ENCODE data around the gene RAB36. TPM values are rescaled to one million over a fixed set of nuclear protein-coding genes. Genes with fewer than 3 reads are reported as not detected.

Gene RAB36
- polyA plus RNA-seq, 3 donors = 0.37 to 0.78 (median 0.49) TPM

- H3K27ac ChIP-seq (ENCODE audit: low read depth in 1 of 2, low read length in 2 of 2) = no peak overlapping the region
- Mint-ChIP-seq H3K27me3 (ENCODE audit: low read depth in 3 of 3) (peaks cover 2 to 6% (median 3%) of the 10 kb centered on the region in 3 donors), H3K9me3 (peaks cover 10 to 23% (median 15%) of the 10 kb centered on the region in 7 donors), H3K27ac (no peak overlapping the region), H3K4me3 (no peak overlapping the region), H3K36me3 (peaks cover 9 to 10% of the 10 kb centered on the region in 2 donors), H3K4me1 (peaks cover 21% of the 10 kb centered on the region)
- no peaks in the 10 kb centered on the region for H4K20me1 ChIP-seq (ENCODE audit: insufficient read depth, low read length)
- no peak overlapping the region for H2AFZ ChIP-seq (ENCODE audit: insufficient read depth, low read depth, low read length, poor library complexity, severe bottlenecking)
- no peak for TF ChIP-seq CTCF (IDR thresholded peaks at IDR 0.05)
- H3K36me3 ChIP-seq (replicated peaks in 1 of 2; ENCODE audit: control insufficient read depth in 1 of 2, insufficient read depth in 2 of 2, low read length in 2 of 2) = no peaks in the 10 kb centered on the region
- no peak for DNase-seq
- peaks cover 7 to 12% of the 10 kb centered on the region in 2 donors for H3K4me1 ChIP-seq (ENCODE audit: control insufficient read depth in 1 of 2, insufficient read depth in 2 of 2, low read length in 2 of 2)
- peaks cover 3% of the 10 kb centered on the region for H3K79me2 ChIP-seq (ENCODE audit: insufficient read depth, low read length)
- intact Hi-C loops (cut with micrococcal nuclease) = loop anchor here (5.0 to 10.0 kb wide), 2 partner anchors 66 to 209 kb away; no protein-coding TSS in a partner anchor
- no peak overlapping the region for H3K4me2 ChIP-seq (replicated peaks; ENCODE audit: extremely low read depth, low read length, poor library complexity, severe bottlenecking)
- WGBS (ENCODE audit: insufficient coverage) = 96% methylated on average over 9 of the region's 10 CpGs
- H3K4me3 ChIP-seq (replicated peaks in 1 of 3; ENCODE audit: low read depth in 2 of 3, low read length in 3 of 3) = no peak overlapping the region
- H3K27me3 ChIP-seq (ENCODE audit: control insufficient read depth in 2 of 2, insufficient read depth in 2 of 2, low read length in 2 of 2) = no peaks in the 10 kb centered on the region
- H3K9me3 ChIP-seq (replicated peaks in 1 of 2; ENCODE audit: control insufficient read depth in 1 of 2, insufficient read depth in 1 of 2, low read length in 2 of 2) = peaks cover 8 to 19% of the 10 kb centered on the region in 2 donors
- H3K9ac ChIP-seq (ENCODE audit: insufficient read depth, low read length, poor library complexity, severe bottlenecking) = no peak overlapping the region
These were observed 30.8 kb downstream of the RAB36 start for GRCh38 chr22:23175817-23176644.

GRCh38 chr22:23176645-23177027 is 31.4 kb downstream of the RAB36 start:
- peak overlapping the region in 1 of 7 donors; percentile 1 for H3K27ac Mint-ChIP-seq
- H3K4me3 Mint-ChIP-seq = no peak overlapping the region

More at GRCh38 chr22:23176645-23177027, 31.4 kb downstream of the RAB36 start:
- Histone ChIP-seq H3K36me3 (replicated peaks in 1 of 2; ENCODE audit: control insufficient read depth in 1 of 2, insufficient read depth in 2 of 2, low read length in 2 of 2) (no peaks in the 10 kb centered on the region), H2AFZ (ENCODE audit: insufficient read depth, low read depth, low read length, poor library complexity, severe bottlenecking) (no peak overlapping the region), H3K4me2 (replicated peaks; ENCODE audit: extremely low read depth, low read length, poor library complexity, severe bottlenecking) (no peak overlapping the region), H3K27me3 (ENCODE audit: control insufficient read depth in 2 of 2, insufficient read depth in 2 of 2, low read length in 2 of 2) (peaks cover 0 to 4% of the 10 kb centered on the region in 2 donors), H3K79me2 (ENCODE audit: insufficient read depth, low read length) (peaks cover 8% of the 10 kb centered on the region), H4K20me1 (ENCODE audit: insufficient read depth, low read length) (peaks cover 5% of the 10 kb centered on the region), H3K4me3 (replicated peaks in 1 of 3; ENCODE audit: low read depth in 2 of 3, low read length in 3 of 3) (no peak overlapping the region), H3K9ac (ENCODE audit: insufficient read depth, low read length, poor library complexity, severe bottlenecking) (no peak overlapping the region), H3K9me3 (replicated peaks in 1 of 2; ENCODE audit: control insufficient read depth in 1 of 2, insufficient read depth in 1 of 2, low read length in 2 of 2) (peaks cover 8 to 19% of the 10 kb centered on the region in 2 donors), H3K4me1 (ENCODE audit: control insufficient read depth in 1 of 2, insufficient read depth in 2 of 2, low read length in 2 of 2) (peaks cover 11 to 17% of the 10 kb centered on the region in 2 donors), H3K27ac (ENCODE audit: low read depth in 1 of 2, low read length in 2 of 2) (no peak overlapping the region)
- intact Hi-C loops (cut with micrococcal nuclease) = loop anchor here (5.0 to 10.0 kb wide), 2 partner anchors 66 to 208 kb away; no protein-coding TSS in a partner anchor
- H3K4me1 Mint-ChIP-seq = peaks cover 25% of the 10 kb centered on the region
- peaks cover 2 to 9% (median 3%) of the 10 kb centered on the region in 3 donors for H3K27me3 Mint-ChIP-seq (ENCODE audit: low read depth in 3 of 3)
- DNase-seq = no peak
- H3K9me3 Mint-ChIP-seq = peaks cover 10 to 23% (median 15%) of the 10 kb centered on the region in 7 donors
- no peak for TF ChIP-seq CTCF (IDR thresholded peaks at IDR 0.05)
- 82% methylated on average over 9 of the region's 9 CpGs for WGBS (ENCODE audit: insufficient coverage)
- H3K36me3 Mint-ChIP-seq = peaks cover 9 to 10% of the 10 kb centered on the region in 2 donors
